GM21526 (cell line): Measurements from ENCODE around the gene BDP1.
"Not testable (repeated sequence)": the region's sequence is repeated elsewhere in the genome, so short reads cannot be mapped to it uniquely, and the experiment has no call there.

Source experiments
- ATAC-seq: cut with Tn5 transposase; IDR thresholded peaks from one replicate; pipeline ENCODE4 v1.9.1; 2021; ENCODE audit warnings: moderate library complexity; ENCODE audit not compliant: unreplicated experiment, low FRiP score

Gene BDP1

GRCh38 chr5:71461360-71461759, 5.9 kb downstream of the BDP1 start:
- no peak for ATAC-seq

DNA sequence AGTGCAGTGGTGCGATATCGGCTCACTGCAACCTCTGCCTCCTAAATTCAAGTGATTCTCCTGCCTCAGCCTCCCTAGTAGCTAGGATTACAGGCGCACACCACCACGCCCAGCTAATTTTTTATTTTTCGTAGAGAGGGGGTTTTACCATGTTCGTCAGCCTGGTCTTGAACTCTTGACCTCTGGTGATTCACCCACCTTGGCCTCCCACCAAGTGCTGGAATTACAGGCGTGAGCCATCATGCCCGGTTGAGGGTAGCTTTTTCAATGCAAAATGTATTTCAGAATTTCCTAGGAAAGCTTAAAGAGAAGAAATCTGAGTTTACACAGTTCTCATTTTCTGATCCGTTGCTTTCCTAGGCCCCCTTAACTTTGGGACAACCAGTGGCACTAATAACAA, 15.7 kb downstream of the BDP1 start:
- ATAC-seq, result no peak

DNA sequence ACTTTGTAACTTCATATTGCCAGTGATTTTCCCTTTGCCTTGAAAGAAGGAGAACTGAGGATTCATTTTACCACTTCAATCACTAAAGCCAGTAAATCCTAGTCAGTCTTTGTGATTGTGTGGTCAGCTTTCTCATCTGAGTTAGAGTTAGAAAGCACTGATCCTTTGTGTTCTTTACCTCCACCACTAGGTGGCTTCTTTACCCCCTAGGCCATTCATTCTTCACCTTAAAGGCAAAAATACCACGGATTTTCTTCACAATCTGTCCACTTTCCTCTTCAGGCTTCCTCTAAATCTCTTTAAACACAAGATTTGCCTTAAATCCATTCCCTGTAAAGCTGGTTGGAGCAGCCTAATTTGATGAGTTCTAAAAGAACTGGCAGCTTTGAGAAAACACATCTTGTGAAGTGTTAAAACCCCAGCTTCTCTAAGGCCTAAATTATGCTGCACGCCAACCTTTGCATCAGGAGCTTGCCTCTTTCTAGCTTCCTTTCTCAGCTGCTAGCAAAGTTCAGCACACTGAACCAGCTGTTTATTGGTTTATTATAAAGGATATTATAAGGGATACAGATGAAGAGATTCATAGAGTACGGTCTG, 20.4 kb downstream of the BDP1 start:
- no peak for ATAC-seq

- no peak for ATAC-seq
Observed at GRCh38 chr5:71481441-71481840, 26.0 kb downstream of the BDP1 start.

GRCh38 chr5:71482132-71482531, 26.7 kb downstream of the BDP1 start:
- no peak for ATAC-seq

DNA sequence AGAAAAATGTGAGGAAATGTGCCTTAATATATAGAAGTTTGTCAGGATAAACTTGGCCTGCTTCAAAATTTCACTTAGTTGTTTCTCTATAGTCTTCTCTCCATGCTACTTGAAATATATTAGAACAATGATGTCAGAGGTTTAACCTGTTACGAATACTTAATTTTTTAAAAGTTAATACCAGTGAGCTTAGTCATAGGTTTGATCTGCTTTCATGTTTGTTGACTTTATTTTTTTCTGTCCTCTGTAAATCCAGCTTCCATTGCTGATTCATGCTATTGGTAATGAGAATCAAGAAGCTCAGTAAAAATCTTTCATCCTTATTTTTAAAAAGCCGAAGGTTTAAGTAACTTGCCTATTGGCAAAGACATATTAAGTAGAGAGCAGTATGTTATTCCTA, 27.9 kb downstream of the BDP1 start:
- ATAC-seq, result no peak

DNA sequence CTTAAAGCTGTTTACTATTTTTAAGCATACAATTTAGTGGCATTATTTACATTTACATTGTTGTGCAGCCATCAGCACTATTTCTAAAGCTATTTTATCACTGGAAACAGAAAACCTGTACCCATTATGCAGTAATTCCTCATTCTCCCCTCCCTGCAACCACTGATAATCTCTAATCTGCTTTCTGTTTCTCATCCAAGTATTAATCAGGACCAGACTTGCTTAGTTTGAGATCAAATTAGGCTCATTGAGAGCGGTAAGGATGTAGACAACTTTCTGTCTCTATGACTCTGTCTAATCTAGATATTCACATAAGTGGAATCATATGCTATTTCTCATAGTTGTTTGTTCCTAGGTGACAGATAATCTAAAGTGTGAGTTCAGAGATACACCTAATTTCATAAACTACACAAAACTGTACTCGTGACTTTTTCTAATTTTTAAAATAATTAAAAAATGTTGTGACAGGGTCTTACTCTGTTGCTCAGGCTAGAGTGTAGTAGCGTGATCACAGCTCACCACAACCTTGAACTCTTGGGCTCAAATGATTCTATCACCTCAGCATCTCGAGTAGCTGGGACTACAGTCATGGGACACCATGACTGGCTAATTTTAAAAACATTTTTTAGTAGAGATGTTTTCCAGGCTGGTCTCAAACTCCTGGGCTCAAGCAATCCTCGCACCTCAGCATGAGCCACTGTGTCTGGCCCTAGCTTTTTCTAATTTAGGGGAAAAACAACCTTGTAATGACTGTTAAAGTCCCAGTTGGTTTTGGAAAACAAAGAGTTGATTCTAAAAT, 37.6 kb downstream of the BDP1 start:
- ATAC-seq, result no peak

- not testable (repeated sequence) for ATAC-seq
Observed at GRCh38 chr5:71494202-71494601, 38.8 kb downstream of the BDP1 start.

GRCh38 chr5:71498756-71499155, 43.3 kb downstream of the BDP1 start:
- ATAC-seq, result not testable (repeated sequence)

DNA sequence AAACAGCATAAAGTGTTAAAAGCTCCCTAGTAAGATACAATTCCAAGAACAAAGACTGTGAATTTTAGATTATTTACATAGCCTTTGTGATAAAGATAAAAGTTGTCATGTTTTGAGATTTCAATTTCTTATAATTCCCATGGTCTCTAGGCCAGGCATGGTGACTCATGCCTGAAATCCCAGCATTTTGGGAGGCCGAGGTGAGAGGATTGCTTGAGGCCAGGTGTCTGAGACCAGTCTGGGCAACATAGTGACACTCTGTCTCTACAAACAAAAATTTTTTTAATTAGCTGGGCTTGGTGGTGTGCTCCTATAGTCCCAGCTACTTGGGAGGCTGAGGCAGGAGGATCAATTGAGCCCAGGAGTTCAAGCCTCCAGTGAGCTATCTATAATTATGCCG, 48.1 kb downstream of the BDP1 start:
- no peak for ATAC-seq

DNA sequence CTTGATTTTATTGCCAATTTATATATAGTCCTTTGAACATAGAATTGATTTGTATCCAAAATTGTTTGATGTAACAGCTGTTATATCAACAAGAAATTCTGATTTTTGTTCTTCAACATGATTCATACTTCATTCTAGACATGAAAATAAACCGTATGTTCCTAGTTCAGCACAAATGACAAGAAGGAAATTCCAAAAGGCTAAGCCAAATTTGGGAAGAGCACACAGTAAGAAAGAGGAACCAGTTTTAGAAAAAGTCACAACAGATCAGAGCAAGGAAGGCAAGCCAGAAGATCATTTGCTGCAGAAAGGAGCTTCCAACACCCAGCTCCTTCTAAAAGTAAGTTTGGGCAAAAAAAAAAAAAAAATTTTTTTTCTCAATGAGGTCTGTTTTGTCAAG, 66.7 kb downstream of the BDP1 start:
- no peak for ATAC-seq

DNA sequence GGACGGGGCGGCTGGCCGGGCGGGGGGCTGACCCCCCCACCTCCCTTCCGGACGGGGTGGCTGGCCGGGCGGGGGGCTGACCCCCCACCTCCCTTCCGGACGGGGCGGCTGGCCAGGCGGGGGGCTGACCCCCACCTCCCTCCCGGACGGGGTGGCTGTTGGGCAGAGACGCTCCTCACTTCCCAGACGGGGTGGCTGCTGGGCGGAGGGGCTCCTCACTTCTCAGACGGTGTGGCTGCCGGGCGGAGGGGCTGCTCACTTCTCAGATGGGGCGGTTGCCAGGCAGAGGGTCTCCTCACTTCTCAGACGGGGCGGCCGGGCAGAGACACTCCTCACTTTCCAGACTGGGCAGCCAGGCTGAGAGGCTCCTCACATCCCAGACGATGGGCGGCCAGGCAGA, 70.2 kb downstream of the BDP1 start:
- ATAC-seq, result not testable (repeated sequence)

DNA sequence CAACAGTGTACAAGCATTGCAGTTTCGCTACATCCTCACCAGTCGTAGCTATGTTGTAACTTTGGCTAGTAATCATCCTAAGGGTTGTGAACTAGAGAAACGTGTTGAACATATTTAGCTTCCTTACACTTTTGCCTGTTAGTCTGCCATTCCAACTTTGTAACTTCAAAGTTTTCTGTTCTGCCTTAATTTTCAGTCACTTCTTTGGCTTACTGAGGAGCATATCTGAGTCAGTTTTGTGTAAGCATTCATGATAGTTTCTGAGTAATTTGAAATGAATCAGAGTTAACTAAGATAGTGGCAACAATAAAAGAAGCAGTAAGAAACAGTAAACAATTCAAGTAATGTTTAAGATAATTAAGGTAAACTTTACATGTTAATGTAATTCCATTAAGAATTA, 72.8 kb downstream of the BDP1 start:
- no peak for ATAC-seq

GRCh38 chr5:71529682-71530081, 74.2 kb downstream of the BDP1 start:
- no peak for ATAC-seq

- no peak for ATAC-seq
Observed at GRCh38 chr5:71533142-71533541, 77.7 kb downstream of the BDP1 start.

DNA sequence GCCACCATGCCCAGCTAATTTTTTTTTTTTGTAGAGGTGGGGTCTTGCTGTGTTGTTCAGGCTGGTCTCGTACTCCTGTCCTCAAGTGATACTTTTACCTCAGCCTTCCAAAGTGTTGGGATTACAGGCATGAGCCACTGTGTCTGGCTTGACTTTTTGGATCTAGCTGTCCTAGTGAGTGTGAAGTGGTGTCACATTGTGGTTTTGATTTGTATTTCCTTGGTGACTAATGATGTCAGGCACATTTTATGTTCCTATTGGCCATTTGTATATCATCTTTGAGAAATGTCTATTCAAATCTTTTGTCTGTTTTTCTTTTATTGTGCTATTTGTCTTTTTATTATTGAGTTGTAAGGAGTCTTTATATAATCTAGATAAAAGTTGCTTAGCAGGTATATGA, 78.2 kb downstream of the BDP1 start:
- no peak for ATAC-seq

DNA sequence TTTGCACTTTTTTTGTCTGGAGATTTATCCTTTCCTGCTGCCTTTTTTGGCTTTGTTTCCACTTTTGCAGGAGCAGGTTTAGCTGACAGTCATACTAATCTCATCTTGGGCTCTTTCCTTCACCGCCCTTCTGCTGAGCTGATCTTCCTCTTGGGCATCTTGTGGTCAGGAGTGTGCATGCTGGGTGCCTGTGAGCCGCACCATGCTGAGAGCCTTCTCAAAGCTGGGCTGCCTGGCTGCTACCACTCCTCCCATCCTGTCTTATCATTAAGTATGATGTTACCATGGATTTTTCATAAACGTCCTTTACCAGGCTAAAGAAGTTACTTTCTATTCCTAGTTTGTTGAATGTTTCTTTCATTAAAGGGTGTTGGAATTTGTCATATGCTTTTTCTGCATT, 82.2 kb downstream of the BDP1 start:
- ATAC-seq, result no peak

DNA sequence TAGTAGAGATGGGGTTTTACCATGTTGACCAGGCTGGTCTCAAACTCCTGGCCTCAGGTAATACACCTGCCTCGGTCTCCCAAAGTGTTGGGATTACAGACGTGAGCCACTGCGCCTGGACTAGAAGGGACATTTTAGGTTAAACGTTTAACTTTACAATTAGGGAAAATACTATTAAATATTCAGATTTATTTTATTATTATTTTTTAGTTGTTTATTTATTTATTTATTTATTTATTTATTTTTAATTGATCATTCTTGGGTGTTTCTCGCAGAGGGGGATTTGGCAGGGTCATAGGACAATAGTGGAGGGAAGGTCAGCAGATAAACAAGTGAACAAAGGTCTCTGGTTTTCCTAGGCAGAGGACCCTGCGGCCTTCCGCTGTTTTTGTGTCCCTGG, 95.4 kb downstream of the BDP1 start:
- not testable (repeated sequence) for ATAC-seq

GRCh38 chr5:71551582-71551981, 96.1 kb downstream of the BDP1 start:
- ATAC-seq, result not testable (repeated sequence)

DNA sequence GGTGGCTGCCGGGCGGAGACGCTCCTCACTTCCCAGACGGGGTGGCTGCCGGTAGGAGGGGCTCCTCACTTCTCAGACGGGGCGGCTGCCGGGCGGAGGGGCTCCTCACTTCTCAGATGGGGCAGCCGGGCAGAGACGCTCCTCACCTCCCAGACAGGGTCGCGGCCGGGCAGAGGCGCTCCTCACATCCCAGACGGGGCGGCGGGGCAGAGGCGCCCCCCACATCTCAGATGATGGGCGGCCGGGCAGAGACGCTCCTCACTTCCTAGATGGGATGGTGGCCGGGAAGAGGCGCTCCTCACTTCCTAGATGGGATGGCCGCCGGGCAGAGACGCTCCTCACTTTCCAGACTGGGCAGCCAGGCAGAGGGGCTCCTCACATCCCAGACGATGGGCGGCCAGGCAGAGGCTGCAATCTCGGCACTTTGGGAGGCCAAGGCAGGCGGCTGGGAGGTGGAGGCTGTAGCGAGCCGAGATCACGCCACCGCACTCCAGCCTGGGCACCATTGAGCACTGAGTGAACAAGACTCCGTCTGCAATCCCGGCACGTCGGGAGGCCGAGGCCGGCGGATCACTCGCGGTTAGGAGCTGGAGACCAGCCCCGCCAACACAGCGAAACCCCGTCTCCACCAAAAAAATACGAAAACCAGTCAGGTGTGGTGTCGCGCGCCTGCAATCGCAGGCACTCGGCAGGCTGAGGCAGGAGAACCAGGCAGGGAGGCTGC, 96.7 kb downstream of the BDP1 start:
- ATAC-seq, result not testable (repeated sequence)

GRCh38 chr5:71563161-71563560, 107.7 kb downstream of the BDP1 start:
- ATAC-seq, result no peak

DNA sequence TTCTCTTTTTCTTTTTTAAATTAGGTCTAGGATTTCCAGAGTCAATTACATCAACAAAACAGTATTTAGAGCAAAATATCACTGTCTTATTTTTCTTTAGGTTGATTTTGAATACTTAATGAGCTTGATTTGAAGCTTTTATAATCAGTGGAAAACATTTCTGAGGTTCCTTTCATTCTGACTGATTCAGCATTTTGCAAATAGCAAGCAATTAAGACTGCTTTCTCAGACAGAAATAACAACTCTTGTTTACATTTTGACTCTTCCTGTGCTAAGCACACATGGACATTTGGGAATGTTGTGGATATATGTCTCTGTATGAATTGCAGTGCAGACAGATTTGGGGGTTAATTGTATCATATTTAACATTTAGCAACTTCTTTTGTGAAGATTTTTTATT, 109.4 kb downstream of the BDP1 start:
- ATAC-seq, result no peak
